ENCODE measurements around the gene PPP1R8.
"Not testable (repeated sequence)": the region's sequence is repeated elsewhere in the genome, so short reads cannot be mapped to it uniquely, and the experiment has no call there.

DNA sequence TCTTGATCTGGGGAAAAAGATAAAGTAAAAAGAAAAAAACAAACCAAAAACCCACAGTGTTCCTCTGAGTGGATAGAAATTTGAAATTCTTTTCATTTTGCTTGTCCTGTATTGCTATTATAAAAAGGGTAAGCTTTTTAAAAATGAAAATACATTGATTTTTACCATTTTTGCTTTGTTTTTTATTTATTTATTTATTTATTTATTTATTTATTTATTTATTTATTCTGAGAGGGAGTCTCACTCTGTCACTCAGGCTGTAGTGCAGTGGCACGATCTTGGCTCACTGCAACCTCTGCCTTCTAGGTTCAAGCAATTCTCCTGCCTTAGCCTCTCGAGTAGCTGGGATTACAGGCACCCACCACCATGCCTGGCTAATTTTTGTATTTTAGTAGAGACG lies 22.5 kb upstream of the PPP1R8 start:
- TF ChIP-seq POLR2AphosphoS5 (IDR thresholded peaks at IDR 0.05; ENCODE audit: borderline replicate concordance, low read depth, low read length); EZH2 (IDR thresholded peaks at IDR 0.05): not testable (repeated sequence)

Measured in SK-N-MC (cell line).